ENCODE results near the gene DNAJC16.
A peak's percentile ranks its signal among the peaks of the same experiment; 100 is the strongest.
"Not testable (repeated sequence)": the region's sequence is repeated elsewhere in the genome, so short reads cannot be mapped to it uniquely, and the experiment has no call there.

DNAJC16 gene

GRCh38 chr1:15508700-15509487 is 17.8 kb upstream of the DNAJC16 start:
- DNase-seq: no peak

- no peak for DNase-seq
Measured at GRCh38 chr1:15509586-15509985, 17.1 kb upstream of the DNAJC16 start.

GRCh38 chr1:15510611-15511405 is 15.8 kb upstream of the DNAJC16 start:
- DNase-seq: no peak

GRCh38 chr1:15513192-15513591 is 13.5 kb upstream of the DNAJC16 start:
- DNase-seq: no peak

- DNase-seq: no peak
Measured at GRCh38 chr1:15513919-15514318, 12.7 kb upstream of the DNAJC16 start.

- DNase-seq: not testable (repeated sequence)
Measured at GRCh38 chr1:15514557-15514956, 12.1 kb upstream of the DNAJC16 start.

GRCh38 chr1:15515022-15515663 is 11.5 kb upstream of the DNAJC16 start:
- DNase-seq: no peak

GRCh38 chr1:15519625-15520024 is 7.0 kb upstream of the DNAJC16 start:
- no peak for DNase-seq

GRCh38 chr1:15521206-15521906 is 5.3 kb upstream of the DNAJC16 start:
- DNase-seq: not testable (repeated sequence)

- no peak for DNase-seq
Measured at GRCh38 chr1:15522551-15522950, 4.1 kb upstream of the DNAJC16 start.

GRCh38 chr1:15523104-15524020 is 3.3 kb upstream of the DNAJC16 start:
- DNase-seq: no peak

- no peak for DNase-seq
Measured at GRCh38 chr1:15524021-15524282, 2.7 kb upstream of the DNAJC16 start, which contains the start of gene CASP9. Gene CASP9, minus strand, starts transcription at chr1:15524215. Its CDS starts 15 bp downstream, at chr1:15524200.

- peak; percentile 90 for DNase-seq
Measured at GRCh38 chr1:15524283-15525049, 2.2 kb upstream of the DNAJC16 start.

GRCh38 chr1:15525050-15526020 is 1.3 kb upstream of the DNAJC16 start:
- DNase-seq: no peak

GRCh38 chr1:15526021-15526489 is 593 bp upstream of the DNAJC16 start:
- no peak for DNase-seq

GRCh38 chr1:15531003-15531402 is 4.4 kb downstream of the DNAJC16 start:
- DNase-seq: no peak

GRCh38 chr1:15531682-15532081 is 5.0 kb downstream of the DNAJC16 start:
- DNase-seq: no peak

GRCh38 chr1:15538771-15539170 is 12.1 kb downstream of the DNAJC16 start:
- no peak for DNase-seq

GRCh38 chr1:15540186-15540585 is 13.5 kb downstream of the DNAJC16 start:
- DNase-seq: no peak

GRCh38 chr1:15541231-15541792 is 14.7 kb downstream of the DNAJC16 start:
- no peak for DNase-seq

All from GF-D8 (cell line).